ENCODE results near the gene FRA10AC1.

The FRA10AC1 gene

GRCh38 chr10:93702210-93703001 is at the start of gene FRA10AC1:
Gene FRA10AC1, minus strand, starts transcription at chr10:93702592. Its CDS starts 2,486 bp downstream, at chr10:93700106.
- Mint-ChIP-seq H3K27me3 (no peaks in the 10 kb centered on the region), H3K4me1 (ENCODE audit: low read depth) (peaks cover 15% of the 10 kb centered on the region), H3K36me3 (ENCODE audit: low read depth) (peaks cover 12% of the 10 kb centered on the region), H3K9me3 (no peaks in the 10 kb centered on the region), H3K27ac (no peak within 1 kb of the TSS), H3K4me3 (no peak within 1 kb of the TSS)

- no peak overlapping the region for H3K27ac Mint-ChIP-seq
- no peaks in the 10 kb centered on the region for H3K9me3 Mint-ChIP-seq
- peaks cover 17% of the 10 kb centered on the region for H3K4me1 Mint-ChIP-seq (ENCODE audit: low read depth)
- H3K36me3 Mint-ChIP-seq (ENCODE audit: low read depth), result no peaks in the 10 kb centered on the region
- peaks cover 22% of the 10 kb centered on the region for H3K27me3 Mint-ChIP-seq
- no peak overlapping the region for H3K4me3 Mint-ChIP-seq
These were observed 49.4 kb upstream of the FRA10AC1 start for GRCh38 chr10:93751832-93752231.

GRCh38 chr10:93751124-93751523 is 48.7 kb upstream of the FRA10AC1 start:
- H3K36me3 Mint-ChIP-seq (ENCODE audit: low read depth), result no peaks in the 10 kb centered on the region
- no peak overlapping the region for H3K27ac Mint-ChIP-seq
- H3K9me3 Mint-ChIP-seq, result no peaks in the 10 kb centered on the region
- no peak overlapping the region for H3K4me3 Mint-ChIP-seq
- peaks cover 16% of the 10 kb centered on the region for H3K27me3 Mint-ChIP-seq
- peaks cover 15% of the 10 kb centered on the region for H3K4me1 Mint-ChIP-seq (ENCODE audit: low read depth)

GRCh38 chr10:93749218-93749799 is 46.9 kb upstream of the FRA10AC1 start:
- Mint-ChIP-seq H3K36me3 (ENCODE audit: low read depth) (no peaks in the 10 kb centered on the region), H3K4me3 (no peak overlapping the region), H3K27ac (no peak overlapping the region), H3K27me3 (peaks cover 14% of the 10 kb centered on the region), H3K9me3 (no peaks in the 10 kb centered on the region), H3K4me1 (ENCODE audit: low read depth) (peaks cover 4% of the 10 kb centered on the region)

GRCh38 chr10:93746844-93747284 is 44.5 kb upstream of the FRA10AC1 start:
- H3K36me3 Mint-ChIP-seq (ENCODE audit: low read depth), result no peaks in the 10 kb centered on the region
- peaks cover 3% of the 10 kb centered on the region for H3K4me1 Mint-ChIP-seq (ENCODE audit: low read depth)
- H3K4me3 Mint-ChIP-seq, result no peak overlapping the region
- H3K27me3 Mint-ChIP-seq, result peaks cover 4% of the 10 kb centered on the region
- no peaks in the 10 kb centered on the region for H3K9me3 Mint-ChIP-seq
- H3K27ac Mint-ChIP-seq, result no peak overlapping the region

GRCh38 chr10:93745408-93746065 is 43.1 kb upstream of the FRA10AC1 start:
- Mint-ChIP-seq H3K4me3 (no peak overlapping the region), H3K27me3 (peaks cover 3% of the 10 kb centered on the region), H3K36me3 (ENCODE audit: low read depth) (no peaks in the 10 kb centered on the region), H3K4me1 (ENCODE audit: low read depth) (no peaks in the 10 kb centered on the region), H3K27ac (no peak overlapping the region), H3K9me3 (no peaks in the 10 kb centered on the region)

- no peak overlapping the region for H3K27ac Mint-ChIP-seq
- H3K36me3 Mint-ChIP-seq (ENCODE audit: low read depth), result no peaks in the 10 kb centered on the region
- peaks cover 3% of the 10 kb centered on the region for H3K9me3 Mint-ChIP-seq
- peaks cover 8% of the 10 kb centered on the region for H3K27me3 Mint-ChIP-seq
- no peak overlapping the region for H3K4me3 Mint-ChIP-seq
- H3K4me1 Mint-ChIP-seq (ENCODE audit: low read depth), result no peaks in the 10 kb centered on the region
These were observed 40.4 kb upstream of the FRA10AC1 start for GRCh38 chr10:93742633-93743349.

GRCh38 chr10:93741367-93741766 is 39.0 kb upstream of the FRA10AC1 start:
- Mint-ChIP-seq H3K27me3 (peaks cover 22% of the 10 kb centered on the region), H3K4me3 (no peak overlapping the region), H3K4me1 (ENCODE audit: low read depth) (no peaks in the 10 kb centered on the region), H3K27ac (no peak overlapping the region), H3K9me3 (peaks cover 3% of the 10 kb centered on the region), H3K36me3 (ENCODE audit: low read depth) (no peaks in the 10 kb centered on the region)

- H3K27ac Mint-ChIP-seq, result no peak overlapping the region
- no peak overlapping the region for H3K4me3 Mint-ChIP-seq
- peaks cover 56% of the 10 kb centered on the region for H3K27me3 Mint-ChIP-seq
- H3K4me1 Mint-ChIP-seq (ENCODE audit: low read depth), result peaks cover under 1% of the 10 kb centered on the region
- no peaks in the 10 kb centered on the region for H3K9me3 Mint-ChIP-seq
- H3K36me3 Mint-ChIP-seq (ENCODE audit: low read depth), result no peaks in the 10 kb centered on the region
These were observed 23.6 kb upstream of the FRA10AC1 start for GRCh38 chr10:93726024-93726423.

GRCh38 chr10:93723153-93723552 is 20.8 kb upstream of the FRA10AC1 start:
- H3K27me3 Mint-ChIP-seq, result peaks cover 56% of the 10 kb centered on the region
- H3K27ac Mint-ChIP-seq, result no peak overlapping the region
- H3K4me3 Mint-ChIP-seq, result no peak overlapping the region
- no peaks in the 10 kb centered on the region for H3K36me3 Mint-ChIP-seq (ENCODE audit: low read depth)
- peaks cover 7% of the 10 kb centered on the region for H3K4me1 Mint-ChIP-seq (ENCODE audit: low read depth)
- H3K9me3 Mint-ChIP-seq, result no peaks in the 10 kb centered on the region

GRCh38 chr10:93722550-93722949 is 20.2 kb upstream of the FRA10AC1 start:
- no peak overlapping the region for H3K4me3 Mint-ChIP-seq
- H3K27me3 Mint-ChIP-seq, result peaks cover 57% of the 10 kb centered on the region
- no peaks in the 10 kb centered on the region for H3K9me3 Mint-ChIP-seq
- peaks cover 7% of the 10 kb centered on the region for H3K4me1 Mint-ChIP-seq (ENCODE audit: low read depth)
- no peak overlapping the region for H3K27ac Mint-ChIP-seq
- no peaks in the 10 kb centered on the region for H3K36me3 Mint-ChIP-seq (ENCODE audit: low read depth)

- Mint-ChIP-seq H3K36me3 (ENCODE audit: low read depth) (no peaks in the 10 kb centered on the region), H3K27ac (no peak overlapping the region), H3K4me1 (ENCODE audit: low read depth) (peaks cover 13% of the 10 kb centered on the region), H3K4me3 (no peak overlapping the region), H3K27me3 (peaks cover 52% of the 10 kb centered on the region), H3K9me3 (no peaks in the 10 kb centered on the region)
These were observed 17.5 kb upstream of the FRA10AC1 start for GRCh38 chr10:93719901-93720300.

- Mint-ChIP-seq H3K4me3 (no peak overlapping the region), H3K36me3 (ENCODE audit: low read depth) (no peaks in the 10 kb centered on the region), H3K9me3 (no peaks in the 10 kb centered on the region), H3K27ac (no peak overlapping the region), H3K4me1 (ENCODE audit: low read depth) (peaks cover 13% of the 10 kb centered on the region), H3K27me3 (peaks cover 48% of the 10 kb centered on the region)
These were observed 16.7 kb upstream of the FRA10AC1 start for GRCh38 chr10:93718937-93719725.

GRCh38 chr10:93716766-93717165 is 14.4 kb upstream of the FRA10AC1 start:
- no peaks in the 10 kb centered on the region for H3K36me3 Mint-ChIP-seq (ENCODE audit: low read depth)
- no peak overlapping the region for H3K27ac Mint-ChIP-seq
- H3K4me3 Mint-ChIP-seq, result no peak overlapping the region

More at GRCh38 chr10:93716766-93717165, 14.4 kb upstream of the FRA10AC1 start:
- Mint-ChIP-seq H3K27me3 (peaks cover 41% of the 10 kb centered on the region), H3K9me3 (no peaks in the 10 kb centered on the region), H3K4me1 (ENCODE audit: low read depth) (peaks cover 13% of the 10 kb centered on the region)
